ENCODE measurements around the gene TSEN34. TPM values are rescaled to one million over a fixed set of nuclear protein-coding genes. Genes with fewer than 3 reads are reported as not detected.
A peak's percentile ranks its signal among the peaks of the same experiment; 100 is the strongest.

The TSEN34 gene
- total RNA-seq, 1 experiment from 2014 or later: 194 TPM

DNA sequence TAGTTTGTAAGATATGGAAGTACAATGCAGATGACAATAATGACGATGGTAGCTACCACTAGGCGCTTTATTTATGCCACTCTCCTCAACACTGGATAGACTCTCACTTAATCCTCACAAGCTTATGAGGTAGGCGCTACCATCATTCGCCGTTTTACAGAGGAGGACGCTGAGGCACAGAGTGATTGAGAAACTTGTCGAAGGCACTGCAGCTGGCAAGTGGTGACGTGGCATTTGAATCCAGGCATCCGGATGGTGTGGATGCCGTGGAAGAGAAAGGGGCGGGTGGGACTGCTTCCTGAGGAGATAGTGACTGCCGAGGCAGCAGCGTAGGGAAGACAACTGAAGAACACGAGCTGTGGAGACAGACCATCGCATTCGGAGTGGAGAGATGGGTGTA lies 8.3 kb downstream of the TSEN34 start:
- no peak for TF ChIP-seq TCF7L2 (IDR thresholded peaks at IDR 0.05; ENCODE audit: low read depth, low read length)
- 0 out of 2 replicates have a peak, but pooled peaks have one; percentile 30 for TF ChIP-seq POLR2AphosphoS5 (IDR thresholded peaks at IDR 0.05; ENCODE audit: low read depth, low read length)
- Histone ChIP-seq H3K9me3 (ENCODE audit: control insufficient read depth, insufficient read depth, low read depth, low read length) (no peaks in the 10 kb centered on the region), H3K4me1 (ENCODE audit: control insufficient read depth, insufficient read depth, low read length) (peaks cover 26% of the 10 kb centered on the region), H3K27me3 (ENCODE audit: control insufficient read depth, insufficient read depth, low read length) (no peaks in the 10 kb centered on the region), H3K27ac (ENCODE audit: low read length) (peak overlapping the region; percentile 19; the same call in 1 of the 2 replicates), H3K4me3 (ENCODE audit: low read depth in 2 of 2, low read length in 2 of 2) (no peak overlapping the region), H3K36me3 (ENCODE audit: control insufficient read depth, insufficient read depth, low read length) (peaks cover 25% of the 10 kb centered on the region)
- ATAC-seq: no peak
- in situ Hi-C loops (cut with HindIII; ENCODE audit: low pct_unique_long_range_greater_than_20kb, low sequenced_read_pairs): no loop called here
- no peak for DNase-seq (ENCODE audit: low read depth, low spot score)
- ChIA-PET POLR2A (interaction anchor here (0.5 to 2.7 kb wide), 3 partner anchors 9 to 852 kb away, joined by 3 to 18 read pairs (median 5); partner anchors contain the start of genes MBOAT7 and TSEN34), CTCF (no interaction called here)
- intact Hi-C loops (cut with micrococcal nuclease; ENCODE audit: unreplicated experiment): no loop called here
- BruUV-seq (replicated peaks): no TSS peak

DNA sequence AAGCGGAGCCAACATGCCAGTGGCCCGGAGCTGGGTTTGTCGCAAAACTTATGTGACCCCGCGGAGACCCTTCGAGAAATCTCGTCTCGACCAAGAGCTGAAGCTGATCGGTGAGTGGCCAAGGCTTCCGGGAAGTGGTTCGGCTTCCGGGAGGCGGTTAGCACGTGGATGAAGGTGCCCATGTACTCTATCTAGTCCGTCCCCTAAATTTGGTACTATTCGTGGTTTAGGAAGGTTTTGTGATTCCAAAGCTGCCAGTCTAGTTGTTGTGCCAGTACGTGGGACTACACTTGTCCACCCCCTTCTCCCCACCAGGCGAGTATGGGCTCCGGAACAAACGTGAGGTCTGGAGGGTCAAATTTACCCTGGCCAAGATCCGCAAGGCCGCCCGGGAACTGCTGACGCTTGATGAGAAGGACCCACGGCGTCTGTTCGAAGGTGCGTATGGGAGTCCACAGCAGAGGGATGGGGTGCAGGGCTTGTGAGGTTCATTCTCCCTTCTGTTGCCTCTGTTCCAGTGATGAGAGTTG lies 10.1 kb downstream of the TSEN34 start:
- TF ChIP-seq SIN3A (IDR thresholded peaks at IDR 0.05; ENCODE audit: borderline replicate concordance, insufficient read depth, low read depth, low read length) (0 out of 2 replicates have a peak, but pooled peaks have one; percentile 14), POLR2AphosphoS5 (IDR thresholded peaks at IDR 0.05; ENCODE audit: low read depth, low read length) (no peak), TCF7L2 (IDR thresholded peaks at IDR 0.05; ENCODE audit: low read depth, low read length) (no peak), REST (IDR thresholded peaks at IDR 0.05; ENCODE audit: insufficient read depth in 1 of 2, low read depth in 2 of 2, low read length in 1 of 2) (no peak; a peak in 1 of 4 replicates)
- TF ChIP-seq, protein P1, sequence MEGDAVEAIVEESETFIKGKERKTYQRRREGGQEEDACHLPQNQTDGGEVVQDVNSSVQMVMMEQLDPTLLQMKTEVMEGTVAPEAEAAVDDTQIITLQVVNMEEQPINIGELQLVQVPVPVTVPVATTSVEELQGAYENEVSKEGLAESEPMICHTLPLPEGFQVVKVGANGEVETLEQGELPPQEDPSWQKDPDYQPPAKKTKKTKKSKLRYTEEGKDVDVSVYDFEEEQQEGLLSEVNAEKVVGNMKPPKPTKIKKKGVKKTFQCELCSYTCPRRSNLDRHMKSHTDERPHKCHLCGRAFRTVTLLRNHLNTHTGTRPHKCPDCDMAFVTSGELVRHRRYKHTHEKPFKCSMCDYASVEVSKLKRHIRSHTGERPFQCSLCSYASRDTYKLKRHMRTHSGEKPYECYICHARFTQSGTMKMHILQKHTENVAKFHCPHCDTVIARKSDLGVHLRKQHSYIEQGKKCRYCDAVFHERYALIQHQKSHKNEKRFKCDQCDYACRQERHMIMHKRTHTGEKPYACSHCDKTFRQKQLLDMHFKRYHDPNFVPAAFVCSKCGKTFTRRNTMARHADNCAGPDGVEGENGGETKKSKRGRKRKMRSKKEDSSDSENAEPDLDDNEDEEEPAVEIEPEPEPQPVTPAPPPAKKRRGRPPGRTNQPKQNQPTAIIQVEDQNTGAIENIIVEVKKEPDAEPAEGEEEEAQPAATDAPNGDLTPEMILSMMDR (IDR thresholded peaks at IDR 0.05): no peak
- 0 out of 2 replicates have a peak, but pooled peaks have one; percentile 2 for ATAC-seq
- CTCF ChIA-PET: interaction anchor here (0.5 kb wide), 1 partner anchor 13 kb away, joined by 3 read pairs; no protein-coding TSS in a partner anchor
- H3K4me3 ChIP-seq (ENCODE audit: low read depth in 2 of 2, low read length in 2 of 2): peak overlapping the region; percentile 69 to 96
- no peaks in the 10 kb centered on the region for H3K27me3 ChIP-seq (ENCODE audit: control insufficient read depth, insufficient read depth, low read length)
- intact Hi-C loops (cut with micrococcal nuclease; ENCODE audit: unreplicated experiment) (no loop called here), in situ Hi-C loops (cut with HindIII; ENCODE audit: low pct_unique_long_range_greater_than_20kb, low sequenced_read_pairs) (no loop called here)
- H3K27ac ChIP-seq (ENCODE audit: low read length): peak overlapping the region; percentile 95
- H3K36me3 ChIP-seq (ENCODE audit: control insufficient read depth, insufficient read depth, low read length): peaks cover 39% of the 10 kb centered on the region
- peaks cover 45% of the 10 kb centered on the region for H3K4me1 ChIP-seq (ENCODE audit: control insufficient read depth, insufficient read depth, low read length)
- POLR2A ChIA-PET: interaction anchor here (0.6 to 2.7 kb wide), 3 partner anchors 9 to 593 kb away, joined by 3 to 18 read pairs (median 4); partner anchors contain the start of genes MBOAT7 and TSEN34
- DNase-seq (ENCODE audit: low read depth, low spot score): no peak
- no peaks in the 10 kb centered on the region for H3K9me3 ChIP-seq (ENCODE audit: control insufficient read depth, insufficient read depth, low read depth, low read length)
- TSS peak; percentile 85 for BruUV-seq (replicated peaks)

DNA sequence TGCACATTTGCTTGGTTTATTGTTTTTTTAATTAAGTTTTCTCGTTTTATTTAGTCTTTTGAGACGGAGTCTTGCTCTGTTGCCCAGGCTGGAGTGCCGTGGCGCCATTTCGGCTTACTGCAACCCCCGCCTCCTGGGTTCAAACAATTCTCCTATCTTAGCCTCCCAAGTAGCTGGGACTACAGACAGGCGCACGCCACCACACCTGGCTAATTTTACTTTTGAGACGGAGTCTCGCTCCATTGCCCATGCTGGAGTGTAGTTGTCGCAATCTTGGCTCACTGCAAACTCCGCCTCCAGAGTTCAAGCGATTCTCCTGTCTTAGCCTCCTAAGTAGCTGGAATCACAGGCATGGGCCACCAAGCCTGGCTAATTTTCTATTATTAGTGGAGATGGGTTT lies 10.9 kb downstream of the TSEN34 start:
- ATAC-seq (no peak), DNase-seq (ENCODE audit: low read depth, low spot score) (no peak)
- BruUV-seq (replicated peaks): no TSS peak
- Histone ChIP-seq H3K9me3 (ENCODE audit: control insufficient read depth, insufficient read depth, low read depth, low read length) (no peaks in the 10 kb centered on the region), H3K27ac (ENCODE audit: low read length) (peak overlapping the region; percentile 95), H3K4me1 (ENCODE audit: control insufficient read depth, insufficient read depth, low read length) (peaks cover 52% of the 10 kb centered on the region), H3K36me3 (ENCODE audit: control insufficient read depth, insufficient read depth, low read length) (peaks cover 42% of the 10 kb centered on the region), H3K27me3 (ENCODE audit: control insufficient read depth, insufficient read depth, low read length) (no peaks in the 10 kb centered on the region), H3K4me3 (ENCODE audit: low read depth in 2 of 2, low read length in 2 of 2) (peak overlapping the region; percentile 69 to 96)
- intact Hi-C loops (cut with micrococcal nuclease; ENCODE audit: unreplicated experiment): no loop called here
- TF ChIP-seq REST (IDR thresholded peaks at IDR 0.05; ENCODE audit: insufficient read depth in 1 of 2, low read depth in 2 of 2, low read length in 1 of 2) (no peak), SIN3A (IDR thresholded peaks at IDR 0.05; ENCODE audit: borderline replicate concordance, insufficient read depth, low read depth, low read length) (no peak)
- TF ChIP-seq, protein P1 (IDR thresholded peaks at IDR 0.05): no peak
- CTCF ChIA-PET: no interaction called here
- in situ Hi-C loops (cut with HindIII; ENCODE audit: low pct_unique_long_range_greater_than_20kb, low sequenced_read_pairs): no loop called here
- POLR2A ChIA-PET: no interaction called here
